ENCODE measurements around the gene SMIM9. TPM values are rescaled to one million over a fixed set of nuclear protein-coding genes. Genes with fewer than 3 reads are reported as not detected.
"Not testable (repeated sequence)": the region's sequence is repeated elsewhere in the genome, so short reads cannot be mapped to it uniquely, and the experiment has no call there.

The SMIM9 gene
- total RNA-seq, 1 experiment from 2014 or later = not detected

GRCh38 chrX:154818916-154819770, 15.3 kb downstream of the SMIM9 start:
- DNase-seq (ENCODE audit: low read depth) = no peak
- in situ Hi-C loops (cut with HindIII; ENCODE audit: low pct_unique_long_range_greater_than_20kb, low sequenced_read_pairs) = no loop called here

GRCh38 chrX:154817048-154817618, 17.3 kb downstream of the SMIM9 start:
- DNase-seq (ENCODE audit: low read depth); in situ Hi-C loops (cut with HindIII; ENCODE audit: low pct_unique_long_range_greater_than_20kb, low sequenced_read_pairs): not testable (repeated sequence)

- in situ Hi-C loops (cut with HindIII; ENCODE audit: low pct_unique_long_range_greater_than_20kb, low sequenced_read_pairs); DNase-seq (ENCODE audit: low read depth): not testable (repeated sequence)
Measured at GRCh38 chrX:154816326-154816898, 18.1 kb downstream of the SMIM9 start.

- in situ Hi-C loops (cut with HindIII; ENCODE audit: low pct_unique_long_range_greater_than_20kb, low sequenced_read_pairs) = no loop called here
- DNase-seq (ENCODE audit: low read depth) = peak; percentile 42
Measured at GRCh38 chrX:154815274-154815818, 19.1 kb downstream of the SMIM9 start.

- DNase-seq (ENCODE audit: low read depth) = no peak
- in situ Hi-C loops (cut with HindIII; ENCODE audit: low pct_unique_long_range_greater_than_20kb, low sequenced_read_pairs) = no loop called here
Measured at GRCh38 chrX:154813801-154814200, 20.7 kb downstream of the SMIM9 start.

GRCh38 chrX:154812341-154813101, 21.9 kb downstream of the SMIM9 start:
- no peak for DNase-seq (ENCODE audit: low read depth)
- in situ Hi-C loops (cut with HindIII; ENCODE audit: low pct_unique_long_range_greater_than_20kb, low sequenced_read_pairs) = no loop called here

GRCh38 chrX:154809939-154810665, 24.4 kb downstream of the SMIM9 start:
- in situ Hi-C loops (cut with HindIII; ENCODE audit: low pct_unique_long_range_greater_than_20kb, low sequenced_read_pairs) = no loop called here
- no peak for DNase-seq (ENCODE audit: low read depth)

GRCh38 chrX:154806837-154807501, 27.5 kb downstream of the SMIM9 start:
- DNase-seq (ENCODE audit: low read depth) = no peak
- in situ Hi-C loops (cut with HindIII; ENCODE audit: low pct_unique_long_range_greater_than_20kb, low sequenced_read_pairs) = no loop called here

- DNase-seq (ENCODE audit: low read depth) = no peak
Measured at GRCh38 chrX:154805696-154806091, 28.8 kb downstream of the SMIM9 start.

GRCh38 chrX:154804957-154805695, 29.3 kb downstream of the SMIM9 start, which contains the start of gene MPP1:
Gene MPP1 (minus strand): TSS chrX:154805485. CDS start chrX:154805373, 112 bp downstream.
- in situ Hi-C loops (cut with HindIII; ENCODE audit: low pct_unique_long_range_greater_than_20kb, low sequenced_read_pairs) = no loop called here
- peak; percentile 73 for DNase-seq (ENCODE audit: low read depth)

More at GRCh38 chrX:154805696-154806091, 28.8 kb downstream of the SMIM9 start:
- in situ Hi-C loops (cut with HindIII; ENCODE audit: low pct_unique_long_range_greater_than_20kb, low sequenced_read_pairs) = no loop called here

- no peak for DNase-seq (ENCODE audit: low read depth)
- in situ Hi-C loops (cut with HindIII; ENCODE audit: low pct_unique_long_range_greater_than_20kb, low sequenced_read_pairs) = no loop called here
Measured at GRCh38 chrX:154804261-154804956, 30.1 kb downstream of the SMIM9 start.

- no peak for DNase-seq (ENCODE audit: low read depth)
- in situ Hi-C loops (cut with HindIII; ENCODE audit: low pct_unique_long_range_greater_than_20kb, low sequenced_read_pairs) = no loop called here
Measured at GRCh38 chrX:154802947-154803346, 31.5 kb downstream of the SMIM9 start.

- DNase-seq (ENCODE audit: low read depth) = no peak
- in situ Hi-C loops (cut with HindIII; ENCODE audit: low pct_unique_long_range_greater_than_20kb, low sequenced_read_pairs) = no loop called here
Measured at GRCh38 chrX:154800478-154801210, 33.8 kb downstream of the SMIM9 start.

- in situ Hi-C loops (cut with HindIII; ENCODE audit: low pct_unique_long_range_greater_than_20kb, low sequenced_read_pairs) = no loop called here
- no peak for DNase-seq (ENCODE audit: low read depth)
Measured at GRCh38 chrX:154799556-154800348, 34.7 kb downstream of the SMIM9 start.

- in situ Hi-C loops (cut with HindIII; ENCODE audit: low pct_unique_long_range_greater_than_20kb, low sequenced_read_pairs) = no loop called here
- peak; percentile 45 for DNase-seq (ENCODE audit: low read depth)
Measured at GRCh38 chrX:154797006-154797405, 37.5 kb downstream of the SMIM9 start.
